Mesenchymal stem cell (in vitro differentiated cells and primary cell): ENCODE measurements around the gene TMEM86B.
A peak's percentile ranks its signal among the peaks of the same experiment; 100 is the strongest.

ENCODE experiments used
- DNase-seq: peaks from one replicate; pipeline ENCODE4 v3.0.0-alpha.2; 2013
- H2AFZ ChIP-seq: one replicate; pipeline ENCODE4 v1.6.1; 2013; ENCODE audit warnings: low read depth, mild to moderate bottlenecking, control low read depth, inconsistent platforms, low read length, moderate library complexity
- H2AK5ac ChIP-seq: 2 replicates; pipeline ENCODE4 v1.6.1; 2013; ENCODE audit warnings: low read length, moderate library complexity, mild to moderate bottlenecking, inconsistent platforms; ENCODE audit not compliant: severe bottlenecking
- H2BK120ac ChIP-seq: one replicate; pipeline ENCODE4 v1.6.1; 2013; ENCODE audit warnings: low read depth, mild to moderate bottlenecking, inconsistent platforms, low read length, moderate library complexity
- H2BK12ac ChIP-seq, 2 experiments: one replicate each; pipeline ENCODE4 v1.6.1; 2013; ENCODE audit warnings: inconsistent platforms in 2 of 2, low read length in 2 of 2, mild to moderate bottlenecking in 2 of 2, moderate library complexity in 2 of 2, control low read depth in 1 of 2
- H2BK15ac ChIP-seq: one replicate; pipeline ENCODE4 v1.6.1; 2013; ENCODE audit warnings: mild to moderate bottlenecking, low read depth, inconsistent platforms; ENCODE audit not compliant: poor library complexity, severe bottlenecking
- H2BK5ac ChIP-seq: 2 replicates; pipeline ENCODE4 v1.6.1; 2013; ENCODE audit warnings: low read depth, mild to moderate bottlenecking, low read length, control low read depth, inconsistent platforms; ENCODE audit not compliant: poor library complexity, severe bottlenecking
- H3K14ac ChIP-seq, 2 experiments: one replicate each; pipeline ENCODE4 v1.6.1; 2013; ENCODE audit warnings: inconsistent platforms in 2 of 2, low read length in 2 of 2, control low read depth in 1 of 2, mild to moderate bottlenecking in 1 of 2, moderate library complexity in 1 of 2
- H3K18ac ChIP-seq, 2 experiments: one replicate each; pipeline ENCODE4 v1.6.1; 2013; ENCODE audit warnings: inconsistent platforms in 2 of 2, low read length in 2 of 2, control low read depth in 1 of 2, low read depth in 1 of 2, mild to moderate bottlenecking in 1 of 2
- H3K23ac ChIP-seq, 2 experiments: one replicate each; pipeline ENCODE4 v1.6.1; 2013; ENCODE audit warnings: inconsistent platforms in 2 of 2, low read length in 2 of 2, mild to moderate bottlenecking in 2 of 2, moderate library complexity in 2 of 2, control low read depth in 1 of 2
- H3K27ac ChIP-seq: 2 replicates; pipeline ENCODE4 v1.5.1; 2013; ENCODE audit warnings: mild to moderate bottlenecking, moderate library complexity, low read length, control low read depth, inconsistent platforms; ENCODE audit not compliant: poor library complexity, severe bottlenecking
- H3K27me3 ChIP-seq, 2 experiments: 2 replicates each; pipeline versions ENCODE4 v1.6.1 to v1.7.0; 2013; ENCODE audit warnings: low read length in 2 of 2, mild to moderate bottlenecking in 2 of 2, moderate library complexity in 2 of 2, control low read depth in 1 of 2, inconsistent platforms in 1 of 2; ENCODE audit not compliant: control insufficient read depth in 1 of 2, insufficient read depth in 1 of 2
- H3K36me3 ChIP-seq, 2 experiments: 2 replicates each; pipeline versions ENCODE4 v1.6.1 to v1.7.0; 2013; ENCODE audit warnings: low read length in 2 of 2, control low read depth in 1 of 2, inconsistent platforms in 1 of 2, low read depth in 1 of 2, mild to moderate bottlenecking in 1 of 2; ENCODE audit not compliant: insufficient read depth in 2 of 2, control insufficient read depth in 1 of 2
- H3K4ac ChIP-seq, 2 experiments: one replicate each; pipeline ENCODE4 v1.6.1; 2013; ENCODE audit warnings: inconsistent platforms in 2 of 2, low read length in 2 of 2, mild to moderate bottlenecking in 2 of 2, moderate library complexity in 2 of 2, control low read depth in 1 of 2, low read depth in 1 of 2
- H3K4me1 ChIP-seq: 2 replicates; pipeline ENCODE4 v1.6.1; 2013; ENCODE audit warnings: low read depth, low read length, control low read depth; ENCODE audit not compliant: control insufficient read depth, insufficient read depth
- H3K4me2 ChIP-seq: 2 replicates; pipeline ENCODE4 v1.6.1; 2013; ENCODE audit warnings: low read length, mild to moderate bottlenecking, inconsistent platforms; ENCODE audit not compliant: poor library complexity, severe bottlenecking
- H3K4me3 ChIP-seq, 2 experiments: 2 replicates each; pipeline versions ENCODE4 v1.5.1 to v1.7.0; 2013; ENCODE audit warnings: low read length in 2 of 2, mild to moderate bottlenecking in 2 of 2, control low read depth in 1 of 2, low read depth in 1 of 2; ENCODE audit not compliant: insufficient read depth in 1 of 2
- H3K79me1 ChIP-seq: replicated peaks from 2 replicates; pipeline ENCODE4 v1.6.1; 2013; ENCODE audit warnings: mild to moderate bottlenecking, control low read depth, low read length, inconsistent platforms; ENCODE audit not compliant: poor library complexity, severe bottlenecking
- H3K9ac ChIP-seq: 2 replicates; pipeline ENCODE4 v1.7.0; 2013; ENCODE audit warnings: mild to moderate bottlenecking, low read length, moderate library complexity
- H3K9me3 ChIP-seq: 2 replicates; pipeline ENCODE4 v1.7.0; 2013; ENCODE audit warnings: mild to moderate bottlenecking, low read length; ENCODE audit not compliant: control insufficient read depth
- H4K8ac ChIP-seq: one replicate; pipeline ENCODE4 v1.6.1; 2013; ENCODE audit warnings: inconsistent platforms, mild to moderate bottlenecking, low read length, moderate library complexity
- H4K91ac ChIP-seq: one replicate; pipeline ENCODE4 v1.6.1; 2013; ENCODE audit warnings: mild to moderate bottlenecking, low read length, inconsistent platforms
- WGBS: methylation state at CpG from one replicate; pipeline ENCODE4 v1.1.7; 2013; ENCODE audit warnings: mixed read lengths; 5-methylcytosine and 5-hydroxymethylcytosine counted together

The TMEM86B gene

DNA sequence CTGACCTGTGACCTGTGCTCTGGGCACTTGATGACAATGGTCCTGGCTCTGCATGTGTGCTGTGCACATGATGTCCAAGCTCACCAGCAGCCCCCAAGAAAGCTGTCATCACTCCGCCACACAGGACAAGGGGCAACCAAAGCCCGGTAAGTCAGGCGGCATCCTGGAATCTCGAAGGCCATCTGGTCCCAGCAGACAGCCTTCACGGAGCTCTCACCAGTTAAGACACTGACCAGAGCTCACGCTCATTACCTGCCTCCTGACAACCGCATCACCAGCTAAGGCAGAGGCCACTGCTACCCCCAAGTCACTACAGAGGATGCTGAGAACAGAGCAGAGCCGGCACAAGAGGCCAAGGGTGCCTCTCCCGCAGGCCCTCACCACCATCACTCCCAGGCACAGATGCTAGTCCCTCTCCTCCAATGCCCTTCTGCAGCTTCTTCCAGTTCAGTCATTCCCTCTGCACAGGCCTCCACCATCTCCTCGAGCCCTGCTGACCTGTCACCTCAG, 19.7 kb upstream of the TMEM86B start:
- H3K9me3 ChIP-seq: no peaks in the 10 kb centered on the region
- no peak overlapping the region for H2BK5ac ChIP-seq
- H3K27me3 ChIP-seq: no peaks in the 10 kb centered on the region
- no peak overlapping the region for H2AFZ ChIP-seq
- DNase-seq: no peak
- 89% methylated on average over 10 of the region's 10 CpGs for WGBS
- no peak overlapping the region for H3K27ac ChIP-seq
- H3K23ac ChIP-seq: no peak overlapping the region
- H3K4ac ChIP-seq: no peak overlapping the region
- H2AK5ac ChIP-seq: no peak overlapping the region
- peak overlapping the region; percentile 34 for H3K9ac ChIP-seq
- peaks cover 48% of the 10 kb centered on the region for H3K4me1 ChIP-seq
- H3K4me2 ChIP-seq: no peak overlapping the region
- no peak overlapping the region for H4K8ac ChIP-seq
- no peak overlapping the region for H3K4me3 ChIP-seq
- H4K91ac ChIP-seq: no peak overlapping the region
- H2BK15ac ChIP-seq: no peak overlapping the region
- H3K79me1 ChIP-seq: peaks cover 24% of the 10 kb centered on the region
- H3K18ac ChIP-seq: no peak overlapping the region
- no peak overlapping the region for H2BK12ac ChIP-seq
- H3K36me3 ChIP-seq: peaks cover 37 to 69% of the 10 kb centered on the region in 2 experiments
- no peak overlapping the region for H3K14ac ChIP-seq
- H2BK120ac ChIP-seq: no peak overlapping the region

DNA sequence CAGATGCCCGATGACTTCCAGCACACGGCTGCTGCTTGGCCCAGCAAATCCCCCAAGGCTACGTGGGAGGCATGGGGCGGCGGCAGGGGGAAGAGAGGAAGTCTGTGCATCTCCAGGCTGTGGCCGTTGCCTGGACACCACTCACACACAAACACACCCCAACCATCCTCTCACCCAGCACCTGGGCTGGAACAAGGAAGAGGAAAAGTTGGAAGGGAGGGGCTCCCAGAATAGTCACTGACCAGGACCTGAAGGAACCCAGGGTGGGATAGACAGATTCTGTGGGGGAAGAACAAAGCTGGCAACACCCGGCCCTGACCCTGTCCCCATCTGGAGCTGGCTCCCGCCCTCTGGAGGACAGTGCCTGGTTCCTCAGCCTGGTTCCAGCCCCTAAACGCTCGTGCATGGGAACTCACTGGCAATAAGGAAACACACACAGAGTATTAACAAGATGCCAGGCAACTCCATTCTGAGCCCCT, 19.1 kb upstream of the TMEM86B start:
- Histone ChIP-seq H4K8ac (no peak overlapping the region), H2BK15ac (no peak overlapping the region), H3K14ac (no peak overlapping the region), H3K27me3 (no peaks in the 10 kb centered on the region), H3K4me1 (peaks cover 45% of the 10 kb centered on the region), H3K23ac (no peak overlapping the region), H3K4me2 (no peak overlapping the region), H3K27ac (no peak overlapping the region), H4K91ac (no peak overlapping the region), H2BK5ac (no peak overlapping the region), H3K4ac (no peak overlapping the region), H2AFZ (no peak overlapping the region), H3K9ac (peak overlapping the region; percentile 34), H2AK5ac (no peak overlapping the region), H3K79me1 (peaks cover 24% of the 10 kb centered on the region), H3K36me3 (peaks cover 40 to 64% of the 10 kb centered on the region in 2 experiments), H3K9me3 (no peaks in the 10 kb centered on the region), H3K18ac (no peak overlapping the region), H3K4me3 (no peak overlapping the region), H2BK120ac (no peak overlapping the region), H2BK12ac (no peak overlapping the region)
- DNase-seq: peak; percentile 45
- WGBS: 77% methylated on average over 4 of the region's 10 CpGs

DNA sequence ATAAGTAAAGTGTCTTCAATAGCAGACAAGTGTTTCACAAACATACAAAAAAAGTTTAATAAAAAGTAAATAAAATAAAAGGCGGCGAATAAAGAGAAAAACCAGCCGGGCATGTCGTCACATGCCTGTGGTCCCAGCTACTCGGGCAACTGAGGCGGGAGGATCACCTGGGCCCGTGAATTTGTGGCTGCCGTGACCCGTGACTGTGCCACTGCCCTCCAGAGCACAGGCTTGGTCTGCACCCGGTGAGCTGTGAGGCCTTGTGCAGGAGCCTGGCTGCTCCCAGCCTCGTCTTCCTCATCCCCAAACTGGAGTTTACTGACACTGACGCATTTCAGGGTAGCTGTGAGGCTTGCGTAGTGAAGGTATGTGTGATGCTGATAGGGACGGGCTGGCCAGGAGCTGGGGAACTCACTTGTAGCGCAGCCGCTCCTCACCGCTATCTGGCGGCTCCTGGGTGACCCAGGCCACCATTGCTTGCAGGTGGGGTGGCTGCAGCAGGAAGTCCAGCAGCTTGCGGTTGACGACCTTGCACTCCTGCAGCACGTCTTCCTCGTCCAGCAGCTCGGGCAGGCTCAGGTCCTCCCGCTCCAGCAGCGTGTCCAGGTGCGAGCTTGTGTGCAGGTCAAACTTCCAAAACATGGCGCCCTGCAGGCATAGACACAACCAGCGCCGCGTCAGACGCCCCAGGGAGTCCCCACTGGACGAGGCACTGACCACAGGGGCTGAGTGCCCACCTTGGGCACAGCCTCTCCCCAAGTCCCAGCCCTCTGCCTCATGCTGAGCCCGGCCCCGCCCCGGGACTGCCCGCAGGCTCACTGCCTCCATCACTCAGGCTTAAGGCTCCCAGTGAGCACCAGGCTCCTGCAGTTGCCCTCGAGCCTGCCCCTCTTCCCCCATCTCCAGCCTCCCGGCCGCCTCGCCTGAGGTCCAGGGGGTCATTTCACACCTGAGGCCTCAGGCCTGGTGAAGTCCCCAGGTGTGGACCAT, 18.2 kb upstream of the TMEM86B start:
- H3K4ac ChIP-seq: peak overlapping the region in 1 of 2 experiments; percentile 35
- 94% methylated on average over 40 of the region's 40 CpGs for WGBS
- no peak for DNase-seq
- H3K18ac ChIP-seq: no peak overlapping the region
- H3K27ac ChIP-seq: no peak overlapping the region
- H2AK5ac ChIP-seq: no peak overlapping the region
- no peak overlapping the region for H3K4me3 ChIP-seq
- H2BK120ac ChIP-seq: no peak overlapping the region
- H3K36me3 ChIP-seq: peaks cover 49 to 73% of the 10 kb centered on the region in 2 experiments
- peak overlapping the region; percentile 27 for H4K91ac ChIP-seq
- no peaks in the 10 kb centered on the region for H3K27me3 ChIP-seq
- H3K4me1 ChIP-seq: peaks cover 44% of the 10 kb centered on the region
- H3K79me1 ChIP-seq: peaks cover 30% of the 10 kb centered on the region
- H2BK15ac ChIP-seq: no peak overlapping the region
- H2BK5ac ChIP-seq: no peak overlapping the region
- H3K9ac ChIP-seq: peak overlapping the region; percentile 34
- no peak overlapping the region for H2AFZ ChIP-seq
- no peak overlapping the region for H3K14ac ChIP-seq
- H3K23ac ChIP-seq: no peak overlapping the region
- no peak overlapping the region for H3K4me2 ChIP-seq
- no peaks in the 10 kb centered on the region for H3K9me3 ChIP-seq
- no peak overlapping the region for H2BK12ac ChIP-seq
- no peak overlapping the region for H4K8ac ChIP-seq

DNA sequence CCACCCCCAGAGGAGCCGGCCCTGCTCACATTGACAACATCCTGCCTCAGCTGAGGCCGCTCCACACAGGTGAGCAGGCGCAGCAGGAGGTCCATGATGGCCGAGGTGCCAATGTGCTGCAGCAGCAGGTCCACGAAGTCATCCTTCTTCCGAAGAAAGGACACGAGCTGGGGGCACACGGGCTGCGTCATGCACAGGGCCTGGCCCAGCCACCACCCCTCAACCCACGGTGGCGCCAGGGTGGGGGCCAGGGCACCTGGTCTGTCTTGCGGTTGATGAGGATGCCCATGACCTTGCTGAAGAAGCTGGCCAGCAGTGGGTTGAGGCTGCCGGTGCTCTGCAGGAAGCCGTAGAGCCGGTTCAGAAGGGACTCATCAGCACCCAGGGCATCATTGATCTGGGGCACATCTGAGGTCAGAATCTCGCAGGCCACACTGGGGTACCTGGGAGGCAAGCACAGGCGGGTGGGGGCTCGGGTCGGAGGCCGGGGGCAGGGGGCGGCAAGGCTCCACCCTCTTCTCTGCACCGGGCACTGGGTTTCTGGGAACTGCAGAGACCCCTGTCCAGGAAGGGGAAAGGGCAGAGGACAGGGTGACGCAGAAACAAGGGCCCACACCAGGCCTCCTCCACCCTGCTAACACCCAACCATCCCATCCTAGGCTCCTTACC, 16.8 kb upstream of the TMEM86B start:
- 98% methylated on average over 19 of the region's 23 CpGs for WGBS
- no peak overlapping the region for H3K4me2 ChIP-seq
- no peak overlapping the region for H3K23ac ChIP-seq

More for the DNA sequence above, 16.8 kb upstream of the TMEM86B start:
- Histone ChIP-seq H3K14ac (no peak overlapping the region), H2BK15ac (no peak overlapping the region), H2BK120ac (no peak overlapping the region), H2AK5ac (no peak overlapping the region), H3K4ac (no peak overlapping the region), H3K36me3 (peaks cover 60 to 82% of the 10 kb centered on the region in 2 experiments), H4K8ac (no peak overlapping the region), H3K4me1 (peaks cover 31% of the 10 kb centered on the region), H3K9ac (no peak overlapping the region), H3K9me3 (no peaks in the 10 kb centered on the region), H3K4me3 (no peak overlapping the region), H2BK12ac (no peak overlapping the region), H3K79me1 (peaks cover 40% of the 10 kb centered on the region), H4K91ac (no peak overlapping the region), H2BK5ac (no peak overlapping the region), H2AFZ (no peak overlapping the region), H3K27ac (no peak overlapping the region), H3K27me3 (no peaks in the 10 kb centered on the region), H3K18ac (no peak overlapping the region)
- DNase-seq: no peak
